ENCODE measurements around the gene ZNF385D.

Gene ZNF385D

DNA sequence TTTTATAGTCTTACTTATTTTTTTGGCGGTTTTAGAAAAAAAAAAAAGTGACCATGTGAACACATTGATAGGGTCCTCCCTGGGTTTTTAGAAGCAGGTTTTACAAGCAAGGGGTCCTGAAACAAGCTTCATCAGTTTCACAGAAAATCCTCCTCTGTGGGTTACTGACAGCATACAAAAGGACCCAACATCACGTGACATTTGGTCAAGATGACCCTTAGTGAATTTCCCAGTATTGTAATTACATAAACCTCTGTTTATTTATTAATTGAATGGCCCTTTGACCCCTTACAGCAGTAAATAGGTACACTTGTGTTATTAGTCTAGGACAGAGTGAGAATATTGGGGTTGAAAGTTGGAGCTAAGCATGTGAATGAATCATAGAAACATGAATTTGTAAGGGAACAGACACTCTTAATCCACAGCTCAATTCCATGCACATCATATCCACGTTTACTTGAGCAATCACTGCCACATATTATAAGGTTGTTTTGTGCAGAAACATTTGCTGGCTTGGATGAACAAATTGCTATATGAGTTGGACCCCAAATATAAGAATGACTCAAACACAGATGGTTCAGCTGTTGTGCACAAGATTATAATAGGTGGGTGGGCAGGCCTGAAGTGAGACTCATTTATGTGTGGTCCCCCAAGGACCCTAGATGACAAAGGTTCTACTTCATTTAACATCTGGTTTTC, 137.5 kb downstream of the ZNF385D start:
- Mint-ChIP-seq H3K4me3 (no peak overlapping the region), H3K36me3 (ENCODE audit: insufficient read depth) (no peaks in the 10 kb centered on the region), H3K4me1 (no peaks in the 10 kb centered on the region), H3K9me3 (peaks cover 5% of the 10 kb centered on the region), H3K27me3 (no peaks in the 10 kb centered on the region), H3K27ac (ENCODE audit: low read depth) (no peak overlapping the region)
- no peak for DNase-seq (ENCODE audit: low spot score in 2 of 2)
- no peak for ATAC-seq (replicated peaks; ENCODE audit: extremely low read depth, poor library complexity, severe bottlenecking)

DNA sequence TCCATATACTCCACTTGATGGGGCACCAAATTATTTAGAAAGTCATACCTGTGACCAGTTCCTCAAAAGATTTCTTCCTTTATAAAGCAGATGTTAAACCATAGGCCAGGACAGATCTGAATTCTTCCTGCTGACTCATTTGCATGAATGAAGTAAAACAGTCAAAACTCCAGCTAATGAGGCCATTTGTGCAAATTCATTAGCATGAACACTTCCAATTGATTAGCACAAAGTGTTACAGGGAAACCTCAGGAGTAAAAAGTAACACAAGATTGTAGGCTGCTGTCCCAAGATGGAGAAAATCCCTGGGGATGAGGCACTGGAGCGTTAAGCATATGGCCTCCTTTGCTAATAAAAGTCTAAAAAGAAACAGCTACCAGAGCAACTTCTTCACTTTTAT, 149.8 kb downstream of the ZNF385D start:
- no peak for ATAC-seq (replicated peaks; ENCODE audit: extremely low read depth, poor library complexity, severe bottlenecking)
- Mint-ChIP-seq H3K27me3 (no peaks in the 10 kb centered on the region), H3K4me3 (no peak overlapping the region), H3K4me1 (no peaks in the 10 kb centered on the region), H3K9me3 (peaks cover 23% of the 10 kb centered on the region), H3K27ac (ENCODE audit: low read depth) (no peak overlapping the region), H3K36me3 (ENCODE audit: insufficient read depth) (no peaks in the 10 kb centered on the region)
- DNase-seq (ENCODE audit: low spot score in 2 of 2) = no peak

DNA sequence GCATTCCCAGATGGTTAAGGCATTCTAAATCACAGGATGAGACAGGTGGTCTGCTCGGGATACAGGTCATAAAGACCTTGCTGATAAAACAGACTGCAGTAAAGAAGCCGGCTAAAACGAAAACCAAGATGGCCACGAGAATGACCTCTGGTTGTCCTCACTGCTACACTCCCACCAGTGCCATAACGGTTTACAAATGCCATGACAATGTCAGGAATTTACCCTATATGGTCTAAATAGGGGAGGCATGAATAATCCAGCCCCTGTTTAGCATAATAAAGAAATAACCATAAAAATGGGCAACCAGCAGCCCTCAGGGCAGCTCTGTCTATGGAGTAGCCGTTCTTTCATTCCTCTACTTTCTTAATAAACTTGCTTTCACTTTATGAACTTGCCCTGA, 151.1 kb downstream of the ZNF385D start:
- Mint-ChIP-seq H3K4me1 (no peaks in the 10 kb centered on the region), H3K4me3 (no peak overlapping the region), H3K27ac (ENCODE audit: low read depth) (no peak overlapping the region), H3K9me3 (peaks cover 15% of the 10 kb centered on the region), H3K36me3 (ENCODE audit: insufficient read depth) (no peaks in the 10 kb centered on the region), H3K27me3 (no peaks in the 10 kb centered on the region)
- ATAC-seq (replicated peaks; ENCODE audit: extremely low read depth, poor library complexity, severe bottlenecking) = no peak
- DNase-seq (ENCODE audit: low spot score in 2 of 2) = no peak

DNA sequence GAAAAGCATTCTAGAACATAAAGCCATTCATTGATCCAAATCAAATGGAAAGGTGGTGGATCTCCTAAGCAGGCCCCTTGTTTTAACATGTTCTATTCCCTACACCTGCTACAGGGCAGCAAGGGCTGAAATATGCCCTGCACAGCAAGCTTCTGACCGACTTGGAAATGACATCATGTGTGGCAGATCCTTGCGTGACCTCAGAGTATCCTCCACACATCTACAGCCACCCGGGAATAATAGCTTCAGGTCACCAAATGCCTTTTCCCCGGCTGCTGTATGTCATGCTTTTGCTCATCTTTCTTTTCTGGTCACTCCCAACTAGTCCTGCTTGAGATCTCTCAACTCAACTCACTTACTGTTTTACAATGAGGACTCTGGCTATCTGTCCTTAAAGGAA, 158.2 kb downstream of the ZNF385D start:
- ATAC-seq (replicated peaks; ENCODE audit: extremely low read depth, poor library complexity, severe bottlenecking) = no peak
- Mint-ChIP-seq H3K36me3 (ENCODE audit: insufficient read depth) (no peaks in the 10 kb centered on the region), H3K4me1 (no peaks in the 10 kb centered on the region), H3K27ac (ENCODE audit: low read depth) (no peak overlapping the region), H3K27me3 (no peaks in the 10 kb centered on the region), H3K4me3 (no peak overlapping the region), H3K9me3 (peaks cover 14% of the 10 kb centered on the region)
- DNase-seq (ENCODE audit: low spot score in 2 of 2) = no peak

DNA sequence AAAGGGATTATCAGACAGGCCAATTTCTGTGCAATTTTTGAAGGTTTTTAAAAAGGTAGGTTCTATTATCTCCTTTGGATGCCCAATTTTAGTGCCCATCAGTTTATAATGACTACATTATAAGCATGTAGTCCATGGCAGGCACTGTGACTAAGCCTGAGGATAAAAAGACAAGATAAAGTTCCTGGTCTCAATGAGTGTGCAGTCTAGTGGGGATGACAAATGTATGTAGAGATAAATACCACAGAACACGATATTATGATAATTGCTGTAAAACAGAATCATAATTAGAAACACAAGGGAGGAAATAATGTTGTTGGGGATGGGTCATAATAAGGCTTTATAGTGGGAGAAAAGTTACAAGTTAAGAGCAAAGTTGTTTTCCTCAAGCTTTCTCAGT, 163.1 kb downstream of the ZNF385D start:
- H3K4me1 Mint-ChIP-seq = no peaks in the 10 kb centered on the region
- DNase-seq (ENCODE audit: low spot score in 2 of 2) = no peak
- no peak overlapping the region for H3K4me3 Mint-ChIP-seq
- peaks cover 19% of the 10 kb centered on the region for H3K9me3 Mint-ChIP-seq
- H3K36me3 Mint-ChIP-seq (ENCODE audit: insufficient read depth) = no peaks in the 10 kb centered on the region
- H3K27me3 Mint-ChIP-seq = no peaks in the 10 kb centered on the region
- H3K27ac Mint-ChIP-seq (ENCODE audit: low read depth) = no peak overlapping the region
- ATAC-seq (replicated peaks; ENCODE audit: extremely low read depth, poor library complexity, severe bottlenecking) = no peak

DNA sequence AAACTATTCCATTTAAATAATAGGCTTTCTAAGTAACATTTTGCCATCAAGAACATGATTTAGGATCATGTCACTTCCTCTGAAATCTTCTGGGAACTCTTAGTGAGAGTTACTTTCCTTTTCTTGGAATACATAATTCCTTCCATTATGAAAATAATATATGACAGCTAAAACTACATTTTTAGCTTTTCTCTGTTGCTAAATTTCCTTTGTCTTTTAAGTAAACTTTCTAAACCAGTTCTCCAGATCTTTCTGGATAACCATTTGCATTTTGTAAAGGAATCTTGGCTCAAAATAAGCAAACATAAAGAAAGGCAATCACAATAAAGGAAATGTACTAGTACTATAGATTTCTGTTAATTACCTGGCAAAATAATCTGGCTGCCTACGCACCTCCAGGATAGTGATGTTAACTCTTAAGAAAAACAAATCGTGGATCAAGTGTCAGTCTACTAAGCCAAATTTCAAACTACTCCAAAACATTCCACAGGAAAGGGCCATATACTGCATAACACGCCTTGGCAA, 165.7 kb downstream of the ZNF385D start:
- no peak for DNase-seq (ENCODE audit: low spot score in 2 of 2)
- Mint-ChIP-seq H3K9me3 (peaks cover 18% of the 10 kb centered on the region), H3K4me3 (no peak overlapping the region), H3K4me1 (no peaks in the 10 kb centered on the region), H3K27me3 (no peaks in the 10 kb centered on the region), H3K36me3 (ENCODE audit: insufficient read depth) (no peaks in the 10 kb centered on the region), H3K27ac (ENCODE audit: low read depth) (no peak overlapping the region)
- no peak for ATAC-seq (replicated peaks; ENCODE audit: extremely low read depth, poor library complexity, severe bottlenecking)

DNA sequence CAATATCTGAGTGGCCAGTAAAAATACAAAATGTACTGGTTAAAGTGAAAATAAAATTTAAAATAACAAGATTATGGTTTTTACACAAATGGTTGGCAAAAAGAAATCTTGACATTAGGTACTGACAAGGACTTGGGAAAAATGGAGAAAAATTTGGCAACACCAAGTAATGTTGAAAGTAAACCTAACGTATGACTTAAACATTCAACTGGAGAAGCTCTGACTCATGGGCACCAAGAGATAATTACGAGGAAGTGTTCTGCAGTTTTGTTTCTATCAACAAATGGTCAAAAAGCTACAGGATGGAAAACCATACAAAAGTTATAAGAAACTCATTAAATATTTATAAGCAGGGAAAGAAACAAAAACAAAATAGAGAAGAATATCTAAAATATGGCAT, 177.7 kb downstream of the ZNF385D start:
- no peak overlapping the region for H3K4me3 Mint-ChIP-seq
- H3K36me3 Mint-ChIP-seq (ENCODE audit: insufficient read depth) = no peaks in the 10 kb centered on the region
- H3K27ac Mint-ChIP-seq (ENCODE audit: low read depth) = no peak overlapping the region
- H3K9me3 Mint-ChIP-seq = peaks cover 11% of the 10 kb centered on the region
- no peak for DNase-seq (ENCODE audit: low spot score in 2 of 2)
- no peaks in the 10 kb centered on the region for H3K27me3 Mint-ChIP-seq
- H3K4me1 Mint-ChIP-seq = no peaks in the 10 kb centered on the region
- no peak for ATAC-seq (replicated peaks; ENCODE audit: extremely low read depth, poor library complexity, severe bottlenecking)

DNA sequence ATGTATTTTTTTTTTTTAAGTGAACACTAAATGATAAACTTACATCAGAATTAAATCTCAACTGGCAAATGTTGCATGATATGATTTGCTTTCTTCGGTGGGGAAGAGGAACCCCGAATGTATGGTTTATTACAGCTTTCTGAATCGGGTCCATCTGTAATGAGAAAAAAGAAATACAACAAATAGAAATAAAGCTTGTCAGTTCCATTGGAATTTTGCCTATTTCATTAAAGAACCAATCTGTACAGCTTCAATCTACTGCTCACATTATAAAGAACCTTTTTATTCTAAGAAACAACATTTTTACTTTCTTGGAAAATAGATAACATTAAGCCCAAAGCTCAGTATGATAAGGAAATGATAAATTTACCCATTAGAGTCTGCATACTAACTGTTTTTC, 186.5 kb downstream of the ZNF385D start:
- no peaks in the 10 kb centered on the region for H3K4me1 Mint-ChIP-seq
- no peaks in the 10 kb centered on the region for H3K27me3 Mint-ChIP-seq
- H3K4me3 Mint-ChIP-seq = no peak overlapping the region
- H3K27ac Mint-ChIP-seq (ENCODE audit: low read depth) = no peak overlapping the region
- H3K9me3 Mint-ChIP-seq = peaks cover 5% of the 10 kb centered on the region
- no peak for DNase-seq (ENCODE audit: low spot score in 2 of 2)
- no peaks in the 10 kb centered on the region for H3K36me3 Mint-ChIP-seq (ENCODE audit: insufficient read depth)
- no peak for ATAC-seq (replicated peaks; ENCODE audit: extremely low read depth, poor library complexity, severe bottlenecking)

DNA sequence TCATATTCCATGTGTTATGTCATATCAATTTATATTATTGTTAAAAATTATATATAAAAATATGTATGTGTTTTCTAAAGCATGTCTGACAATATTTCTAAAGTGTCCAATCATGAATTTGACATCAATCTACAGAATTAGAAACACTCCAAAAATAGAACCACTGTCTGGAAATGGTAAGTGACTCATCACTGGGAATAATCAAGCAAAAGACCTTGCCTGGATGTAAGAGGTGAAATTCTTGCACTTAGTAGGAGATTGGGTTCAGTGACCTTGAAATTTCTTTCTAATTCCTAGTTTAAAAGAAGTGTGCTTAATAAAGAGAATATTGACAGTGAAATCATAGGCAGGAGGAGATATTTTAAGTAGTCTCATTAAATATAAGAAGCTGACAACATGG, 188.8 kb downstream of the ZNF385D start:
- no peak for ATAC-seq (replicated peaks; ENCODE audit: extremely low read depth, poor library complexity, severe bottlenecking)
- no peak for DNase-seq (ENCODE audit: low spot score in 2 of 2)
- Mint-ChIP-seq H3K4me3 (no peak overlapping the region), H3K9me3 (peaks cover 21% of the 10 kb centered on the region), H3K27me3 (no peaks in the 10 kb centered on the region), H3K27ac (ENCODE audit: low read depth) (no peak overlapping the region), H3K4me1 (no peaks in the 10 kb centered on the region), H3K36me3 (ENCODE audit: insufficient read depth) (no peaks in the 10 kb centered on the region)

DNA sequence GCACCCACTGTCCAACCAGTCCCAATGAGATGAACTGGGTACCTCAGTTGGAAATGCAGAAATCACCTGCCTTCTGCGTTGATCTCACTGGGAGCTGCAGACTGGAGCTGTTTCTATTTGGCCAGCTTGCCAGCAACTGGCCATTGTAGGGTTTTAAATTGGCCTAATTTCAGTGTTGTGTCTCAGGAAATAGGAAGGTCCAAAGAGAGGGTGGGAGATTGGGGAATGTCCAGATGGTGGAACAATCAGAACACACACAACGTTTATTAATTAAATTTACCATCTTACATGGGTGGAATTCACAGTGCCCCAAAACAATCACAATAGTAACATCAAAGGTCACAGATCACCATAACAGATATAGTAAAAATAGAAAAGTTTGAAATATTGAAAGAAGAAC, 189.5 kb downstream of the ZNF385D start:
- Mint-ChIP-seq H3K27me3 (no peaks in the 10 kb centered on the region), H3K27ac (ENCODE audit: low read depth) (no peak overlapping the region), H3K36me3 (ENCODE audit: insufficient read depth) (no peaks in the 10 kb centered on the region), H3K4me1 (no peaks in the 10 kb centered on the region), H3K9me3 (peaks cover 28% of the 10 kb centered on the region), H3K4me3 (no peak overlapping the region)
- ATAC-seq (replicated peaks; ENCODE audit: extremely low read depth, poor library complexity, severe bottlenecking) (no peak), DNase-seq (ENCODE audit: low spot score in 2 of 2) (no peak)

DNA sequence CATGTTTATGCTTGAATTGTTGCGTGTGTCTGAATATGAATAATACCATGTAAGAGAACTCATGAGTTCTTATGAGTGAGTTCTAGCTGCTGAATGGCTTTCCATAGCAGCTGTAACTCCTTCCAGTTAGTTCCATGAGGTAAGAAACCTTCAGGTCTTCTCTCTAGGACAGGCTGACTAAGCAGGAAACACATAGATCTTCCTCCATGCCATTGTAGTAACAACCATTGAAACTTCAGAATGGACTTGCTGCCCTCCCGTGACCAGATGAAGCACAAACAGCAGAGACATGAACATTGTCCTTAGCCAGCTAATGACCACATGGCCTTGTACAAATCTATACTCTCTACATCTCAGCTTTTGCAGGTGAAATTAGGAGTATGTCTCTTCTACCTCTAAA, 200.0 kb downstream of the ZNF385D start:
- no peak for DNase-seq (ENCODE audit: low spot score in 2 of 2)
- Mint-ChIP-seq H3K4me3 (no peak overlapping the region), H3K36me3 (ENCODE audit: insufficient read depth) (no peaks in the 10 kb centered on the region), H3K27me3 (no peaks in the 10 kb centered on the region), H3K9me3 (peaks cover 18% of the 10 kb centered on the region), H3K4me1 (no peaks in the 10 kb centered on the region), H3K27ac (ENCODE audit: low read depth) (no peak overlapping the region)
- no peak for ATAC-seq (replicated peaks; ENCODE audit: extremely low read depth, poor library complexity, severe bottlenecking)

DNA sequence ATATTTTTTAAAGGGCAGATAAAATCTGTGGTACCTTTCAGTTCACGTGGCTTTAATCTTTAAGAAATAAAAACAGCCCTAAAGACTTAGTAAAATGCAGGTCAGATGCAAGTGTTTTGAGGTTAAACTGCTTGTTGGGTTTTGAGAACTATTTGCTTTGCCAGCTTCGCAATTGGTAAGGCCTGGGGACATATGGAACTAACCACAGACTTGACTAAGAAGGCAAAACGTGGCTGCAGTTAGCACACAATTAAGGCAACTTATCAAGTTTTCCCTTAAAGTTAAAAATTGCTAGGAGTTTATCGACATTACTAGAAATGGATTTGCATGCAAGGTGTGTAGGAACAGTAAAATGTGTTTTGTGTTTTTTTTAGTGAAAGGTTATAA, 206.9 kb downstream of the ZNF385D start:
- no peak for DNase-seq (ENCODE audit: low spot score in 2 of 2)
- no peak for ATAC-seq (replicated peaks; ENCODE audit: extremely low read depth, poor library complexity, severe bottlenecking)
- H3K36me3 Mint-ChIP-seq (ENCODE audit: insufficient read depth) = no peaks in the 10 kb centered on the region
- no peak overlapping the region for H3K4me3 Mint-ChIP-seq
- no peaks in the 10 kb centered on the region for H3K4me1 Mint-ChIP-seq
- no peak overlapping the region for H3K27ac Mint-ChIP-seq (ENCODE audit: low read depth)
- H3K27me3 Mint-ChIP-seq = no peaks in the 10 kb centered on the region
- H3K9me3 Mint-ChIP-seq = peaks cover 6% of the 10 kb centered on the region

DNA sequence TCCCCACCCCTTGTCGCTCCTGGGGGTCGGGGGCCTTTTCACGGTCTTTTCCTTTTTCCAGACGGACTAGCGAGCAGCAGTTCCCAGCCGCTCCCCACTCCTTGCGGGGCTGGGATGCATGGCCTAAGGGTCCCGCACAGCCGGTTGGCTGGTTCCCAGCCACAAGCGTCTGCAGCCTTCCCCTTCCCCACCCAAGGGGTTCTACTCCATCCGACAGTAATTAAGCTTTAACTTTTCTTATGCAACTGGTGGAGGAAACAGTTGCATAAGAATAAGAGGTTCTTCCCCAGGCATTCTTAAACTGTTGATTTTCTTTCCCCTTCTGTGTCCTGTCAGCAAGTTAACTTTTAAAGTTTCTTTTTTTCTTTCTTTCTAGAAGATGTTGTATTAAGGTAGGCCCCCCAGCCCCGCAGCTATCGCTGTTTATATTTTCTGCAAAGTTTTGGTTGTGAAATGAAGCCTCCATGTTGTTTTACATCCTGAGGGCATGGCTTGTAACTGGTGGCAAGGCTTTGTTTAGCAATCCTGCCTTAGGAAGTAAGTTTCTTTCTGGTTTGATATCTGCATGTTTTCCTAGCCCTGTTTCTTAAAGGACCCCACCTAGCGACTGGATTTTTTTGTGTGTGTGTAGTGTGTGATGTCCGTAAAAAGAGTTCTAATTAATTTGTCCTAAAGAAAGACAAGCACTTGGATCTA, 207.5 kb downstream of the ZNF385D start:
- ATAC-seq (replicated peaks; ENCODE audit: extremely low read depth, poor library complexity, severe bottlenecking) (no peak), DNase-seq (ENCODE audit: low spot score in 2 of 2) (no peak)
- no peaks in the 10 kb centered on the region for H3K4me1 Mint-ChIP-seq
- H3K27me3 Mint-ChIP-seq = no peaks in the 10 kb centered on the region
- no peak overlapping the region for H3K4me3 Mint-ChIP-seq
- peaks cover 5% of the 10 kb centered on the region for H3K9me3 Mint-ChIP-seq
- no peaks in the 10 kb centered on the region for H3K36me3 Mint-ChIP-seq (ENCODE audit: insufficient read depth)
- no peak overlapping the region for H3K27ac Mint-ChIP-seq (ENCODE audit: low read depth)

Data from central memory CD8-positive, alpha-beta T cell (primary cell).